KOPT-K1 (cell line): ENCODE measurements around the gene LUZP2.
"Not testable (repeated sequence)": the region's sequence is repeated elsewhere in the genome, so short reads cannot be mapped to it uniquely, and the experiment has no call there.

Experiments
- H3K27ac ChIP-seq: fragments of 200-600 bp; sonication (generic); 2 replicates; pipeline ENCODE4 v1.5.1; 2016; ENCODE audit warnings: antibody characterized with exemption, mild to moderate bottlenecking, low read depth, low read length; ENCODE audit not compliant: poor library complexity, severe bottlenecking
- H3K36me3 ChIP-seq: fragments of 200-600 bp; sonication (generic); 2 replicates; pipeline ENCODE4 v1.5.1; 2017; ENCODE audit warnings: antibody characterized with exemption, mild to moderate bottlenecking, low read length, moderate library complexity; ENCODE audit not compliant: insufficient read depth
- H3K9me3 ChIP-seq: fragments of 200-600 bp; sonication (generic); 2 replicates; pipeline ENCODE4 v1.5.1; 2017; ENCODE audit warnings: antibody characterized with exemption, low read length, mild to moderate bottlenecking; ENCODE audit not compliant: insufficient read depth, poor library complexity, severe bottlenecking

The LUZP2 gene

DNA sequence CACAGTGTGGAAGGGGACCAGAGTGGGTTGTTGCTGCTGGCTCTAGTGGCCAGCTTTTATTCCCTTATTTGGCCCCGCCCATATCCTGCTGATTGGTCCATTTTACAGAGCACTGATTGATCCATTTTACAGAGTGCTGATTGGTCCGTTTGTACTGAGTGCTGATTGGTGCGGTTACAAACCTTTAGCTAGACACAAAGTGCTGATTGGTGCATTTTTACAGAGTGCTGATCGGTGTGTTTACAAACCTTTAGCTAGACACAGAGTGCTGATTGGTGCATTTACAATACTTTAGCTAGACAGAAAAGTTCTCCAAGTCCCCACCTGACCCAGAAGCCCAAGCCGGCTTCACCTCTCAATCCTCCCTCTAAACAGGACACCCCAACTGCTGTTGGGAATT lies 503.1 kb downstream of the LUZP2 start:
- H3K9me3 ChIP-seq, H3K27ac ChIP-seq, H3K36me3 ChIP-seq: not testable (repeated sequence)

DNA sequence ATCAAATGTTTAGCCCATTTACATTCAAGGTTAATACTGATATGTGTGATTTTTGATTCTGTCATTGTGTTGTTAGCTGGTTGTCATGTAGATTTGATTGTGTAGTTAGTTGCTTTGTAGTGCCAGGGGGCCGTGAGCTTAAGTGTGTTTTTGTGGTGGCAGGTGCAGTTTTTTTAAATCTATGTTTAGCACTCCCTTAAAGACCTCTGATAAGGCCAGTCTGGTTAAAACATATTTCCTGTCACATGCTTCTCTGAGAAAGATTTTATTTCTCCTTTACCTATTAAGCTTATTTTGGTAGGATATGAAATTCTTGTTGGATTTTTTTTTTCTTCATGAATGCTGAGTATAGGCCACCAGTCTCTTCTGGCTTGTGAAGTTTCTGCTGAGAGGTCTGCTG lies 540.6 kb downstream of the LUZP2 start:
- no peak overlapping the region for H3K27ac ChIP-seq
- H3K9me3 ChIP-seq, result no peaks in the 10 kb centered on the region
- H3K36me3 ChIP-seq, result no peaks in the 10 kb centered on the region

DNA sequence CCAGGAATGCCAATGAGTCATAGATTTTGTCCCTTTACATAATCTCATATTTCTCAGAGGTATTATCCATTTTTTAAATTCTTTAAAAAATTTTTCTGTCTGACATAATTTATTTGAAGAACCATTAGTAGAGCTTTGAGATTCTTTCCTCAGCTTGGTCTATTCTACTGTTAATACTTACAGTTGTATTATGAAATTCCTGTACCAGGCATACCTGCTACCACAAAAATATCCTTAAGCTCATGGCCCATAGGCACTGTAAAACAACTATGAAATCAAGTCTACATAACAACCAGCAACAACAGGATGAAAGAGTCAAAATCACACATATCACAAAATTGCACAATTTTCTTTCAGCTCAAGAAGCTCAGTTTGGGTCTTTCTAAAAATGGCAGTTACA lies 541.3 kb downstream of the LUZP2 start:
- H3K36me3 ChIP-seq, result no peaks in the 10 kb centered on the region
- no peaks in the 10 kb centered on the region for H3K9me3 ChIP-seq
- H3K27ac ChIP-seq, result no peak overlapping the region

DNA sequence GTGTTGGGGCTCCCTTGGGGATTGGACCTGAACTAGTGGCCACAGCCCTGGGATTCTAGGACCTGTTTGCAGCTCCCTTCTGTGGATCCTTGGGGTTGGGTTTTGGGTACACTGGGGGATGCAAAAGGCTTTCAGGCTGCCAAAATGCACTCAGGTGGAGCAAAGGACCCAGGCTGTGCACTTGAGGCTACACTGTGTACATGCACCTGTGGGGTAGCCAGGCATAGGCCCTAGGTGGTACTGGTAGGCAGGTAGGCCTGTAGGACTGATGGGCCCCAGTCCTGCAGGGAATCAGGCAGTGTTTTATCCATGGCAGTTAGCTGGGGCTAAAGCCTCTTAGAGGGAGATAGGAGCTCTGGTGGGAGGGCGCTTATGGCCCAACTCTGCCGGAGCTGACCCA lies 542.3 kb downstream of the LUZP2 start:
- no peaks in the 10 kb centered on the region for H3K9me3 ChIP-seq
- H3K27ac ChIP-seq, result no peak overlapping the region
- no peaks in the 10 kb centered on the region for H3K36me3 ChIP-seq

DNA sequence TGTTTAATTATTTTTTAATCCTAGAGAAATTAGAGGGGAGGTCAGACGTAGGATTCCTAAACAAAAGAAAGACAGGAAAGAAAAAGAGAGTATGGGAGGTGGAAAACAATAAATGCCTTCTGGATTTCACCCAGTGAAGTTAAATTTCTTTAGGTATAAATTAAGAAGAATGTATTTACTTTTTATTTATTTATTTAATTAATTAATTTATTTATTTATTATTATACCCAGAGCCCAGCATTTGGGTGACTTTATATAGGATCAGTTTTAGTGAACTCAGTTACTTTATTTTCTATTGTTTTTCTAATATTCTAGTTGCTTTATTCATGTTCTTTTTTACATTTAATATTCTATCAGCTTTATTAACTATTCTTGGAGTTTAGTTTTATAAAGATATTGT lies 551.8 kb downstream of the LUZP2 start:
- Histone ChIP-seq H3K36me3 (no peaks in the 10 kb centered on the region), H3K27ac (no peak overlapping the region), H3K9me3 (no peaks in the 10 kb centered on the region)

DNA sequence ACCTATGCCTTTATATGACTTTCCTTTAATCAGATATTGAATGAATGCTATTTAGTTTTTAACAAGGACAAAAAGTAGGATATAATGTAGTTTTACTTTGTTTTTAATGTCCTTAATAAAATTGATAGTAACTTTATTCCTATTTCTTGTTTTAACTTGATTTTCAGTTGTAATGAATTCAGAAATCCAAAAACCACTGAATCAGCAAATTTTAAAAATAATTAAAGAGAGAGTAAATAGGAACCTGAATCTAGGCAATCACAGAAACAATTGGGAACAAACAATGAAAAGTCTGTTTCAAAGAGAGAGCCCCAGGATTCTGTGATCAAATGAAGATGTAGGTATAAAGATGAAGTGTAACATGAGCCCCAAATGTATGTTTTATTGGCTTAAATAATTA lies 556.0 kb downstream of the LUZP2 start:
- Histone ChIP-seq H3K36me3 (no peaks in the 10 kb centered on the region), H3K9me3 (no peaks in the 10 kb centered on the region), H3K27ac (no peak overlapping the region)

DNA sequence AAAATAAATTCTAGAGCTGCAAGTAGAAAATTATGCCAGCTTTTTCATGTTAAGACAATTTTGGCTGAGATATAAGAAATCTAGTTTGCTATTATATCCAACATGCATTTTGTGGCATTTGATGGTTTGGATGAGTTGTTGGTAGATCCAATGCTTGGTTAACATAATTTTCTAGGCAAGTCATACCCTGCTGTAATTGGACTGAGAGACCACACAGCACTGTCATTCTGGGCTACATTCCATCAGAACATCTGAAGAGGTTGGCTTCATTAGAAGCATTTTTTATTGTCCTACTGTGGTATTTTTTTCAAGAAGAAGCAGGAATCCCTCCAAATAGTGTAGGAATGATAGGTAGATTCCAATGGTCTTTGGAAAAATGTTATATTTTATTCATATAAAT lies 561.0 kb downstream of the LUZP2 start:
- Histone ChIP-seq H3K27ac (no peak overlapping the region), H3K9me3 (no peaks in the 10 kb centered on the region), H3K36me3 (no peaks in the 10 kb centered on the region)

DNA sequence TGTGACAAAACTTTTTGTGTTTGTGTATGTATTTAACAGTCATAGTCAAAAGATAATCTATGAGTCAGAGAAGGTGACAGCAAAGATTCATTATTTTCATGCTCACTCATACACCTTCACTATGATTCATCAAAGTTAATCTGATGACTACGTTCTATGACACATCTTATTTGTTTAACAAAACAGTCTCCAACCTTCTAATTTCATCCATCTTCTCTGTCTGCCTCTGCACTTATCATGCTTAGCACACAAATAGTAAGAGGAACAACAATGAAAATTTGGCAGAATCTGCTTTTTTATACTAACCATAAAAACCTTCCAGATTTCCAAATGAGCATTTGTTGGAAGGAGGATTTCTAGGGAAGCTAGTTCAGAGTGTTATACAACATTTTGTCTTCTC lies 568.9 kb downstream of the LUZP2 start:
- no peak overlapping the region for H3K27ac ChIP-seq
- no peaks in the 10 kb centered on the region for H3K36me3 ChIP-seq
- H3K9me3 ChIP-seq, result no peaks in the 10 kb centered on the region

DNA sequence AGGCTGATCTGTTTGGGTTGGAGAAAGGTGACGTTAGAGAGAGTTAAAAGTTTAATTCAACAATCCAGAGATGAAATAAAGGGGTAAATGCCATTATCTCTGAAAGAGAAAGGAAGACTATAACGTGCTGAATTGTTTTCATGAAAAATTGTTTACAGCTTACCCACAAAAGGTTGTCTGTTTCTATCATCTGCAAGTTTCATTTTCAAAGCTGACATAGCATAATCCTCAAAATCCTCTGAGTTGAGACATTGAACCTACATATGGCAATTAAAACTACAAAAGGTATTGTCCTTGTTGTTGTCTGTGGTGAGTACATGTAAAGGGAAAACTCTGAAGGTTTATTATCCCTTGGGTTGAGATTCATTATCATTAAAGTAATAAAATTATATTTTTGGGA lies 569.9 kb downstream of the LUZP2 start:
- Histone ChIP-seq H3K9me3 (no peaks in the 10 kb centered on the region), H3K27ac (no peak overlapping the region), H3K36me3 (no peaks in the 10 kb centered on the region)

DNA sequence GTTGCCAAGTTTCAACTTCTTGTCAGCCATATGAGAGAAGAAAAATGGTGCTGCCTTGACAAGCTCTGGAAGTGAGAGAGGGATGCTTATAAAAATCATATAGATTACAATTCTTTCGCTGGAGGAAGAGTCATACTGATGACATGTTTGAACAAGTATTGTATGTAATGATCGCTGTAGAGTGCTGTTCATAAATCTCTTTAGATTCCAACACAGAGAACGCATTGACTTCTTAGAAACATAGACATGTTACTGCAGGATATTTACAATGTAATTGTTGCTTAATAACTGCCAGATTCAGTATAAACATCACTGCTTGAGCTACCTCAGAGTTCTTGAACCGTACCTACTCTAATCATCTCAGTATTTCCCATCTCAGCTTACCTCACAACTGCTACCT lies 571.6 kb downstream of the LUZP2 start:
- no peaks in the 10 kb centered on the region for H3K9me3 ChIP-seq
- no peak overlapping the region for H3K27ac ChIP-seq
- H3K36me3 ChIP-seq, result no peaks in the 10 kb centered on the region

DNA sequence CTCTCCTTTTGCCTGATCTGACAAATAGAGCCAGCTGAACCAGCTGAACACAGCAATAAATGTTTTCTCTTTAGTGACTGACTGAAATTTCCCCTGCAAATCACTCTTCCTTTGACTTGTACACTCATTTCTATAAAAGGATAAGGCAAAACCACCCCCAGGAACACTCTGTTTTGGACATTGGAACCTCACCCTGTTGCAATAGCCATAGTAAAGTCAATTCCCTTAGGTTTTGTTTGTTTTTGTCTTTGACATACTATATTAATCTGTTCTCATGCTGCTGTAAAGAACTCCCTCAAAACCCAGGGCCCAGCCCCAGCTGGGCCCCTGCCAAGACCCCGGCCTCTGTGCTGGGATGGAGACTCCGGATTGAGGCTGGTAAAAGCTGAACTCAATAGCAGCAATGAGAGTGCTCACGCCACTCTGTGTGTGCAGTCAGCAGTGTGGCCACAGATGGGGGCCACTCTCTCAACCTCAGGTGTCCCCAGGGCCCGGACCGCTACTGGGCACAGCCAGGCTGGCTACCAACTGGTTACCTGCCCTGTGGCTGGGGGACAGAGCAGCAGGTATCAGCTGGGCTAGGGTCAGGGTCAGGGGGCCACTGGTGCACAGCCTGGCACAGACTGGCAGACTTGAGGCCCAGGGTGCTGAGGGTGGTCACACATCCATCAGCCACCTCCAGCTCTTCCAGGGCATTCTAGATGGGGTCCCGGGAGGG lies 597.4 kb downstream of the LUZP2 start:
- no peak overlapping the region for H3K27ac ChIP-seq
- H3K9me3 ChIP-seq, result no peaks in the 10 kb centered on the region
- no peaks in the 10 kb centered on the region for H3K36me3 ChIP-seq

DNA sequence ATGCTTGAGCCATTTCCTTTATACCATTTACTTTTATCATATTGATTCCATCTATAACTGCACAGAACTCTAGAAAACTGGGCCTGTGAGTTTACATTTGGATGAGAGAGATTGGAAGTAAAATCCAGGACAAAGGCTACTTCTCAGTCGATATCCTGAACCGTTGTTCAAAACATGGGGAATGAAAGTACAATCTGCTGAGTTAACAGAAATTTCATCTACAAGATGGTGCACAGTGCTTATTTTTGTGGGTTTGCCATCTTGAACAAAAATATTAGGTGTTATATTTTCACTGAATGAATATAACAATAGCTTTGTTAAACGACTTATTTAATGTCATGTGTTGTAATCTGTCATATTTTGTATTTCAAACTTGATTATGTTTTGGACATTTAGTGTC lies 622.6 kb downstream of the LUZP2 start:
- Histone ChIP-seq H3K36me3 (no peaks in the 10 kb centered on the region), H3K9me3 (no peaks in the 10 kb centered on the region), H3K27ac (no peak overlapping the region)
